ENCODE data around the gene MTOR.

DNA sequence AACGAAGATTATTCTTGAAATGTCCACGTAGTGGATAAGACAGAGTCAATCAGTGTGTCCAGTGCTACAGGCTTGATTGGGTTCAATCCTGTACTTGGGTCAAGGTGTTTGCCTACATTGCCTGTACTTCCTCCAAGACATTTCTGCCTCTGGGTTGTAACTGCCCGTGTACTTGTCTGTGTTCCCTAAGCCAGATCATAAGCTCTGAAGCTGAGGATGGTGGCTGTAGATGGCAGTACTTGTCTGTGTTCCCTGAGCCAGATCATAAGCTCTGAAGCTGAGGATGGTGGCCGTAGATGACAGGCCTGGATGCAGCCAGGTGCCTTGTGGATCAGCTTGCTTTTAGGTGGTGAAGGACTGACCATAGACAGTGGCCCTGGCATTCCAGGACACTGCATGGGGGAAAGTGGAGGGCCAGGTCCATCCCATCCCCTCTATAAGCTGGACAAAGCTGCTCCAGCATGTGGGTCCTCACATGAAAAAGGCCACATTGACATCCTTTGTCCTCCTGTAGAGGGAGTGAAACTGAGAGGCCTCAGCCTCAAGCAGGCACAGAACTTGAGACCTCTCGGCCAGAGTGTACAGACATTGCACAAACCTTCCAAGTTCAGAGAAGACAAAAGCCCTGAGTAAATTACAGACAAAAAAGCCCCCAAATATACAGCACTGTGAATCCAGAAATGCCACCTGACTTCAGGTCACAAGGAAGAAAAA, 200.5 kb downstream of the MTOR start:
- TF ChIP-seq, protein P1, sequence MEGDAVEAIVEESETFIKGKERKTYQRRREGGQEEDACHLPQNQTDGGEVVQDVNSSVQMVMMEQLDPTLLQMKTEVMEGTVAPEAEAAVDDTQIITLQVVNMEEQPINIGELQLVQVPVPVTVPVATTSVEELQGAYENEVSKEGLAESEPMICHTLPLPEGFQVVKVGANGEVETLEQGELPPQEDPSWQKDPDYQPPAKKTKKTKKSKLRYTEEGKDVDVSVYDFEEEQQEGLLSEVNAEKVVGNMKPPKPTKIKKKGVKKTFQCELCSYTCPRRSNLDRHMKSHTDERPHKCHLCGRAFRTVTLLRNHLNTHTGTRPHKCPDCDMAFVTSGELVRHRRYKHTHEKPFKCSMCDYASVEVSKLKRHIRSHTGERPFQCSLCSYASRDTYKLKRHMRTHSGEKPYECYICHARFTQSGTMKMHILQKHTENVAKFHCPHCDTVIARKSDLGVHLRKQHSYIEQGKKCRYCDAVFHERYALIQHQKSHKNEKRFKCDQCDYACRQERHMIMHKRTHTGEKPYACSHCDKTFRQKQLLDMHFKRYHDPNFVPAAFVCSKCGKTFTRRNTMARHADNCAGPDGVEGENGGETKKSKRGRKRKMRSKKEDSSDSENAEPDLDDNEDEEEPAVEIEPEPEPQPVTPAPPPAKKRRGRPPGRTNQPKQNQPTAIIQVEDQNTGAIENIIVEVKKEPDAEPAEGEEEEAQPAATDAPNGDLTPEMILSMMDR (IDR thresholded peaks at IDR 0.05), result no peak
- TF ChIP-seq EP300 (IDR thresholded peaks at IDR 0.05), result no peak

Measured in stomach (tissue), 4 donors.